Measurements from ENCODE around the gene TTC13. TPM values are rescaled to one million over a fixed set of nuclear protein-coding genes. Genes with fewer than 3 reads are reported as not detected.

The TTC13 gene
- total and polyA plus RNA-seq, 12 donors = 6.6 to 20.7 (median 10.7) TPM

DNA sequence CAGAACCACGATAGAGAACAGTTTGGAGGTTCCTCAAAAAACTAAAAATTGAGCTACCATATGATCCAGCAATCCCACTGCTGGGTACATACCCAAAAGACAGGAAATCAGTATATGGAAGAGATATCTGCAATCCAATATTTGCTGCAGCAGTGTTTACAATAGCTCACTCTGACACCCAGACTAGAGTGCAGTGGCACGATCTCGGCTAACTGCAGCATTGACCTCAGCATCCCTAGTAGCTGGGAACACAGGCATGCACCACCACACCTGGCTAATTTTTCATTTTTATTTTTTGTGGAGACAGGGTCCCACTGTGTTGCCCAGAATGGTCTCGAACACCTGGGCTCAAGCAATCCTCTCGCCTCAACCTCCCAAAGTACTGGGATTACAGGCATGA, 13.1 kb downstream of the TTC13 start:
- Histone ChIP-seq H3K27ac (no peak overlapping the region), H3K27me3 (no peaks in the 10 kb centered on the region), H3K9me3 (replicated peaks in 1 of 3) (no peaks in the 10 kb centered on the region), H3K36me3 (replicated peaks in 1 of 2) (no peaks in the 10 kb centered on the region), H3K4me3 (no peak overlapping the region), H3K4me1 (replicated peaks in 1 of 2) (no peaks in the 10 kb centered on the region)
- no peak for DNase-seq
- intact Hi-C loops (cut with DNase I) = no loop called here
- no peak for TF ChIP-seq POLR2A (IDR thresholded peaks at IDR 0.05)
- TF ChIP-seq, protein P1, sequence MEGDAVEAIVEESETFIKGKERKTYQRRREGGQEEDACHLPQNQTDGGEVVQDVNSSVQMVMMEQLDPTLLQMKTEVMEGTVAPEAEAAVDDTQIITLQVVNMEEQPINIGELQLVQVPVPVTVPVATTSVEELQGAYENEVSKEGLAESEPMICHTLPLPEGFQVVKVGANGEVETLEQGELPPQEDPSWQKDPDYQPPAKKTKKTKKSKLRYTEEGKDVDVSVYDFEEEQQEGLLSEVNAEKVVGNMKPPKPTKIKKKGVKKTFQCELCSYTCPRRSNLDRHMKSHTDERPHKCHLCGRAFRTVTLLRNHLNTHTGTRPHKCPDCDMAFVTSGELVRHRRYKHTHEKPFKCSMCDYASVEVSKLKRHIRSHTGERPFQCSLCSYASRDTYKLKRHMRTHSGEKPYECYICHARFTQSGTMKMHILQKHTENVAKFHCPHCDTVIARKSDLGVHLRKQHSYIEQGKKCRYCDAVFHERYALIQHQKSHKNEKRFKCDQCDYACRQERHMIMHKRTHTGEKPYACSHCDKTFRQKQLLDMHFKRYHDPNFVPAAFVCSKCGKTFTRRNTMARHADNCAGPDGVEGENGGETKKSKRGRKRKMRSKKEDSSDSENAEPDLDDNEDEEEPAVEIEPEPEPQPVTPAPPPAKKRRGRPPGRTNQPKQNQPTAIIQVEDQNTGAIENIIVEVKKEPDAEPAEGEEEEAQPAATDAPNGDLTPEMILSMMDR (IDR thresholded peaks at IDR 0.05) = no peak
- WGBS, 4 donors = 93 to 96% (median 94%) methylated on average over 5 of the region's 5 CpGs

DNA sequence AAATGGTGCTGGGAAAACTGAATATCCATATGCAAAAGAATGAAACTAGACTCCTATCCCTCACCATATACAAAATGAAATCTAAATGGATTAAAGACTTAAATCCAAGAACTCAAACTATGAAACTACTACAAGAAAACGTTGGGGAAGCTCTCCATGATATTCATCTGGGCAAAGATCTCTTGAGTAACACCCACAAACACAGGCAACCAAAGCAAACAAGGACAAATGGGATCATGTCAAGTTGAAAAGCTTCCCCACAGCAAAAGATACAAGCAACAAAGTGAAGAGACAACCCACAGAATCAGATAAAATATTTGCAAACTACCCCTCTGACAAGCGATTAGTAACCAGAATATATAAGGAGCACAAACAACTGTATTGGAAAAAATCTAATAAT, 13.8 kb downstream of the TTC13 start:
- Histone ChIP-seq H3K27ac (no peak overlapping the region), H3K27me3 (no peaks in the 10 kb centered on the region), H3K9me3 (replicated peaks in 1 of 3) (no peaks in the 10 kb centered on the region), H3K4me3 (no peak overlapping the region), H3K36me3 (replicated peaks in 1 of 2) (no peaks in the 10 kb centered on the region), H3K4me1 (replicated peaks in 1 of 2) (no peaks in the 10 kb centered on the region)
- TF ChIP-seq, protein P1 (IDR thresholded peaks at IDR 0.05) = no peak
- no peak for TF ChIP-seq POLR2A (IDR thresholded peaks at IDR 0.05)
- WGBS, 4 donors = 48 to 55% (median 48%) methylated on average over 2 of the region's 2 CpGs
- intact Hi-C loops (cut with DNase I) = no loop called here
- no peak for DNase-seq

DNA sequence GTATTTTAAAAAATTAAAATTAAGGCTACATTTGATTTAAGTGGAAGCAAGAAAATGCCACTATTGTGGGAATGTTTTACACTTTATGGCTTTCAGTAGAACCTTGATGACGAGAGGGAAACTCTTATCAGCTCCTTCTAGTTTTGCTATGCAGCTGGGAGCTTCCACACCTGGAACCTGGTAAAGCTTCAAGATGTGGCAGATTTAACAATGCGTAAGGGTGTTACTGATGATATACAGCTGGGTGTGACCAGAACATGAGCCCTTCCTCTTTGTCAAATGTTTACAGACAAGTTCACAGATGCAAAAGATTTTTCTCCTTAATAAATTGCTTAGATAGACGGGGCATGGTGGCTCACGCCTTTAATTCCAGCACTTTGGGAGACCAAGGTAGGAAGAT, 20.3 kb downstream of the TTC13 start:
- H3K27me3 ChIP-seq = no peaks in the 10 kb centered on the region
- TF ChIP-seq POLR2A (IDR thresholded peaks at IDR 0.05) = no peak
- TF ChIP-seq, protein P1 (IDR thresholded peaks at IDR 0.05) = no peak
- intact Hi-C loops (cut with DNase I) = no loop called here
- H3K9me3 ChIP-seq (replicated peaks in 1 of 3) = no peaks in the 10 kb centered on the region
- no peak for DNase-seq
- no peak overlapping the region for H3K27ac ChIP-seq
- 94 to 99% (median 97%) methylated on average over 4 of the region's 4 CpGs for WGBS, 4 donors
- no peaks in the 10 kb centered on the region for H3K36me3 ChIP-seq (replicated peaks in 1 of 2)
- no peaks in the 10 kb centered on the region for H3K4me1 ChIP-seq (replicated peaks in 1 of 2)
- no peak overlapping the region for H3K4me3 ChIP-seq

DNA sequence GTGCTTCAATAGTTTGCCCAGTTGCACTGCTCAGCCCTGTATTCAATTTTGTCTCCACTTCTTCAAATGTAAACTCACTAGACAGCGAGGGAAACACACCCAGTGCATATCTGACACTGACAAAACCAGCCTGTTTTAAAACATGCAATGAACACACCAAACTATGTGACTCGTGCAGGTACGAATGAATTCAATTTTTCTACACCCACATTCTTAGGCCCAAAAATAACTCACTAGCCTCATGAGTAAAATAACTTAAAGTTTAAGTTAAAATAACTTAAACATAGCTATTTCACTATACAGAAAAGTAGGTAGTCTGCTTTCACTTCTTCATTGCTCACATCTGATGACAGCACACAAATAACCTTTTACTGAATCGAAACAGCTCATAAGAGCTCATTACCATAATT, 21.1 kb downstream of the TTC13 start:
- no peaks in the 10 kb centered on the region for H3K4me1 ChIP-seq (replicated peaks in 1 of 2)
- H3K36me3 ChIP-seq (replicated peaks in 1 of 2) = no peaks in the 10 kb centered on the region
- no peak overlapping the region for H3K27ac ChIP-seq
- no peak for DNase-seq
- WGBS, 4 donors = 88 to 96% (median 92%) methylated on average over 4 of the region's 4 CpGs
- H3K9me3 ChIP-seq (replicated peaks in 1 of 3) = no peaks in the 10 kb centered on the region
- intact Hi-C loops (cut with DNase I) = no loop called here
- H3K4me3 ChIP-seq = no peak overlapping the region
- no peaks in the 10 kb centered on the region for H3K27me3 ChIP-seq
- TF ChIP-seq, protein P1 (IDR thresholded peaks at IDR 0.05) = no peak
- no peak for TF ChIP-seq POLR2A (IDR thresholded peaks at IDR 0.05)

Measured in adrenal gland (tissue), 12 donors.